IPS DF 19.7 (cell line): Measurements from ENCODE around the gene GID8.

Experiments
- DNase-seq: peaks from one replicate; pipeline ENCODE4 v3.0.0-alpha.2; 2013; ENCODE audit warnings: low read depth, low spot score

GID8 gene

GRCh38 chr20:62985444-62985778 lies 47.5 kb downstream of the GID8 start:
- no peak for DNase-seq

- no peak for DNase-seq
These were observed 48.4 kb downstream of the GID8 start for GRCh38 chr20:62986257-62986800.

- DNase-seq, result no peak
These were observed 49.2 kb downstream of the GID8 start for GRCh38 chr20:62987114-62987513.

- no peak for DNase-seq
These were observed 51.3 kb downstream of the GID8 start for GRCh38 chr20:62989201-62989601.

- DNase-seq, result no peak
These were observed 52.4 kb downstream of the GID8 start for GRCh38 chr20:62990306-62990825.

GRCh38 chr20:62991196-62991807 lies 53.4 kb downstream of the GID8 start:
- DNase-seq, result no peak

- no peak for DNase-seq
These were observed 53.9 kb downstream of the GID8 start for GRCh38 chr20:62991863-62992262.

GRCh38 chr20:62993856-62994494 lies 56.0 kb downstream of the GID8 start:
- no peak for DNase-seq

- no peak for DNase-seq
These were observed 56.9 kb downstream of the GID8 start for GRCh38 chr20:62994869-62995281.

- DNase-seq, result no peak
These were observed 57.5 kb downstream of the GID8 start for GRCh38 chr20:62995481-62995880.

- no peak for DNase-seq
These were observed 58.1 kb downstream of the GID8 start for GRCh38 chr20:62995898-62996595.

- no peak for DNase-seq
These were observed 58.6 kb downstream of the GID8 start for GRCh38 chr20:62996596-62996982.

- no peak for DNase-seq
These were observed 59.6 kb downstream of the GID8 start for GRCh38 chr20:62997417-62998035.
